Myocyte (in vitro differentiated cells): ENCODE measurements around the gene ME3. TPM values are rescaled to one million over a fixed set of nuclear protein-coding genes. Genes with fewer than 3 reads are reported as not detected.

Experiments
- DNase-seq: peaks from one replicate; pipeline ENCODE4 v3.0.0-alpha.2; 2012; ENCODE audit warnings: low read depth
- total RNA-seq: library from RNA; depleted of rRNA; stranded (reverse); fragments of >200 nt; gene quantifications from 2 replicates; pipeline ENCODE4 v1.2.3, GENCODE V29; 2014

Gene ME3
- total RNA-seq, 1 donor from 2014 or later: 18.9 TPM

- DNase-seq: no peak
Measured at GRCh38 chr11:86495351-86495750, 177.1 kb downstream of the ME3 start.

DNA sequence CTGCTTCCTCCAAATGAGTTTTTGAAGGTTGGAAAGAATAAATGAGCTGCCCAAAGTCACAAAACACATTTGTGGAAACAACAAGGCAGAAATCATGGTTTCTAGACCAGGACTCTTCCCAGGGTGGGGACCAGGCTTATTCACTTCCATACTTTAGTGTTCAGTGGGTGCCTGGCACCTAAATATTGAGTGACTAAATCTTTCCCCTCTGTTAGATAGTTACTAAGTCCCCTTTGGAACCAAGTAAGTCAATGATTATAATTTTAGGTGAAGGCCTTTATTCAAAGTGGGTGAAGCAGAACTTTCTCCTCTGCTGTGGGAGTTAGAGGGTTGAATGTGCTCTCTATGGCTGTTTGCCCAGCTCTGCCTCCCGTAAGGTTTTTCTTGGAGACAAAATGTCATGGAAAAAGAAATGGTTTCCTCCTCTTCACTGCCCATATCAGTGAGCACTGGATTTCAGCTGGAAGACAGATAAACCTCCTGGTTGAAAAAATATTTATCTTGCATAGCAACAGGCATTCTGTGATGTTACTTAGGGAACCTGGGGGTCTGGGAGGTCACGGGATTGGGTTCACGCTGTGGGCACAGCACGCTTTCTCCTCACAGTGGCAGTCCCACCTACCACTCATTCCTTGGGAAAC lies 179.9 kb downstream of the ME3 start:
- DNase-seq: no peak

GRCh38 chr11:86491027-86491426 lies 181.4 kb downstream of the ME3 start:
- no peak for DNase-seq

DNA sequence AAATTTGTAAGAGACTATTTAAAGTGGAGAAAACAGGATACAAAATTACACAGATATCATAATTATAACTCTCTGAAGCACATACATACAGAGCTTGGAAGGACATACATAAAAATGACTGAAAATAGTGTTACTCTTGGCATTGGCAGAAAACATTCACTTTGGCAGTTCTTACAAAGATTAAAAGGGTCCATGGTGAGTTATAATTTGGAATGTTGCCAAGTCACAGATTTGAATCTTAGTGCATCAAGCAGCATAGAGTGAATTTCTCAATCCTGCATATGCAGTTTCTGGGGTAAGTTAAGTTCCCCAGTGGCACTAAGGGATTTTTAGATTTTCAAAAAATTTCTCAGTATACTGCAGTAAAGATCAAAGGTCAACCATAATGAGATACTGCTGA lies 181.8 kb downstream of the ME3 start:
- no peak for DNase-seq

GRCh38 chr11:86489442-86489841 lies 183.0 kb downstream of the ME3 start:
- no peak for DNase-seq

GRCh38 chr11:86488553-86488952 lies 183.9 kb downstream of the ME3 start:
- no peak for DNase-seq

GRCh38 chr11:86487671-86488070 lies 184.7 kb downstream of the ME3 start:
- no peak for DNase-seq

DNA sequence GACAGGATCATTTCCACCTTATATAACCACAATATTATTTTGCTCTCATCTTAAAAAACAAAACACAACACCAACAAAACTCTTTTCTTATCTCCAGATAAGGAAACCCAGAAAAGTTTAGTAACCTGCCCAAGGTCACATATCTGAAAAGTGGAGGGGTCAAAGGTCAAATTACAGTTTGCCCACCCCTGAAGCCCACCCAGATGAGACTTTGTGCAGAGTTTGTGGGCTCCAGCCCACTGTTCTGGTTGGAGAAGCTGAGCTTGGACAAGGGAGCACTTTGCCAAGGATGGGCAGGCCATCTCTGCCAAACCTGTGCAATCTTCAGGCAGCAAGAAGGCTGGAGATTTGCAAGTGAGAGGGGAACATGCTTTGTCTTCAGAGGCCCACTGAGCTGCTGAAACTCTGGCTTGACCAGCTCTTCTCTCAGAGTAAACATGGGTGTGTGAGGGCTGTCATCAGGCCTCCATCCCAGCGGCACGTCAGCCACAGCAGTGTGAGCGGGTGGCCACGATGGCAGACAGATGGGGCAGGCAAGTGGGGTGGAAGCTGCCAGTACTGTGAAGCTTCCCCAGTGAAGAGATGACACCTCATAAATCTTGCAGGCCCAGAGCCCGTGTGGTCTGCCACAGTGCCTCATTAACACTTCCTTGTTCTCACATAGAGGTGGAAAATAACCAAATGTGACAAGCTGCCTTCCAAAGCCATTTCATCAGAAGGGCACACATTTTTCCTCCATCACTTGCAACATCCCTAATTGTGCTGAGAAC lies 186.0 kb downstream of the ME3 start:
- DNase-seq: peak; percentile 69

DNA sequence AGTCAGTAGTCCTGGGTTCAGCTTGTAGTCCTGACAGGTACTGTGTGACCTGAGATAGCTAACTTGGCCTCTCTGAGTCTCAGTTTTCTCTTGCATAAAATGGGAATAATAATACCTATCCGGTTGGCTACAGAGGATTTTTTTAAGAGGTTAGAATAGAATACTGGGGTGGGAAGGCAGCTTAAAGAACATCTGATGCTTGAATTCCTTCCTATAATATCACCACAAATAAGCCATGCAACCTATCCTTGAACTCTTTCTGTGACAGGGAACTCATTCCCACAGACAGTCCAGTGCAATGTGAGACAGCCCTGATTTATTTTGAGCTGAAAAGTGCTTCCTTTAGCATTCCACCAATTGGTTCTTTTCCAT lies 187.6 kb downstream of the ME3 start:
- peak; percentile 33 for DNase-seq

GRCh38 chr11:86483940-86484794 lies 188.2 kb downstream of the ME3 start:
- peak; percentile 89 for DNase-seq

- DNase-seq: no peak
Measured at GRCh38 chr11:86483610-86483939, 188.8 kb downstream of the ME3 start.

- no peak for DNase-seq
Measured at GRCh38 chr11:86482692-86483091, 189.7 kb downstream of the ME3 start.

DNA sequence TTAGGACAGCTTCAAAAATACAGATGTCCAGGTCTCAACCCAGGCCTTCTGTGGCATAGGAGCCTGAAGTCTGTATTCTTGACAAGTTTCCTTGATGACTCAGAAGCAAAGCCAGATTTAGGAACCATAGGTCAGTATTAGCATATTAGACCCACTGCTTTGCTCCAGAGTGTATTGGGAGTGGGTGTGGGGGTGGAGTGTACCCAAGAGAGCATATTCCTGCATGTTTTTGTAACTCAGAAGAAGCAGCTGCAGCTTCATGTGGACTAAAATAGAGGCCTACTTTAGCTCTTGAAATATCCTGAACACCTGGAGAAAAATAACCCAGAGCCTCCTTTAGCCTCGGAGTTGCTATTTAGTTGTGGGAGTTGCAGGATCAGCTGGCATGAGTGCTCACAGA lies 191.0 kb downstream of the ME3 start:
- peak; percentile 78 for DNase-seq

DNA sequence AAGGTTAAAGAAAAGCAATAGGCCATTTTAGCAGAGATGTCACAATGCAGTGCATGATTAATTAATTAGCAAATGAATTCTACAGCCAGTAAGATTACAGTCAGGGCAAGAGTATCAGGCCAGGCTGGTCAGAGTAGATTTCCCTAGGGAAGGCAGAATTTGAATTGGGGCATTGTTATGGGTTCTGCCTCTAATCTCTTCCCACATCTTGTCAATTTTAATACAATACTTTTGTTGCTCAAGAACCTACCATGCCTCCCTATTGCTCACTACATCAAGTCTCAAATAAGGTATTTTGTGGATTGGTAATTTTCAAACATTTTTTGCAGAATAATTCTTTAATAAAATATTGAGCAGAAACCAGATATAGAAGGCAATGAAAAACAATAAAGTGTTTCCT lies 194.1 kb downstream of the ME3 start:
- no peak for DNase-seq

- DNase-seq: peak; percentile 49
Measured at GRCh38 chr11:86477495-86478155, 194.8 kb downstream of the ME3 start.

DNA sequence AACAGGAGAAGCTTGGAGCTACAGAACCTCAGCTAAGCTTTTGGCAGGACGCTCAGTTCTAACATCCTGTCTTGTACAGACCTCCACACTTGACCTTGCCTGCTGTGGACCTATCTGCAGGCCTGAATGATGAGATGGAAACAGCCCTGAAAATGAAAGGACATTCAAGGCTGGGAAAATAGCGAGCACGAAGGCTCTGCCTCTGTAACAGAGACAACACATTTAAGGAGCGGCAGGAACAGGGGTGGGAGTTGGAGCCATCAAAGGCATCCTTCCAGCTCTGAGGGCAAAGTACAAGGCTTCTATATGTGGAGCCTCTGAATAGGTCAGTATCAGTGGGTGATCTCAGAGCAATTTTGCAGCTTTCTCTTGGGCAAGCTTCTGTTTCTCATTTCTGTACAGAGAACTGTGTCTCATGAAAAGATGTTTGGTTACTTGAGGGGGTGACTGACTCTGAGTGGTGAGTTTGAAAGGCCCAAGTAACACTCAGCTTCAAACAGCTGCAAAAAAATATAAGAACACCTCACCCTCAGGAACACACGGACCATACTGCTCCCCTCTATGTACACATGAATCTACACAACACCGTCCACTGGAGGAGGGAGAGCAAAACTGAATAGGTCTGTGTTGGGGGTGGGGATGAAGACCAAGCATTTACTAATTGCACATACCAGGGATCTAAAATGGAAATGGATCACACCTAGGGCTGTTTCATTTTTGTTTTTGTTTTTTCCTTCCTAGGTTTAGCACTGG lies 196.1 kb downstream of the ME3 start:
- no peak for DNase-seq

- no peak for DNase-seq
Measured at GRCh38 chr11:86475027-86475426, 197.4 kb downstream of the ME3 start.

GRCh38 chr11:86473991-86474833 lies 198.2 kb downstream of the ME3 start:
- no peak for DNase-seq

- no peak for DNase-seq
Measured at GRCh38 chr11:86469491-86470388, 202.7 kb downstream of the ME3 start.
